ENCODE results near the gene RGS6. TPM values are rescaled to one million over a fixed set of nuclear protein-coding genes. Genes with fewer than 3 reads are reported as not detected.

The RGS6 gene
- total RNA-seq, 4 donors from 2014 or later = 0.46 to 3.7 (median 1.6) TPM

DNA sequence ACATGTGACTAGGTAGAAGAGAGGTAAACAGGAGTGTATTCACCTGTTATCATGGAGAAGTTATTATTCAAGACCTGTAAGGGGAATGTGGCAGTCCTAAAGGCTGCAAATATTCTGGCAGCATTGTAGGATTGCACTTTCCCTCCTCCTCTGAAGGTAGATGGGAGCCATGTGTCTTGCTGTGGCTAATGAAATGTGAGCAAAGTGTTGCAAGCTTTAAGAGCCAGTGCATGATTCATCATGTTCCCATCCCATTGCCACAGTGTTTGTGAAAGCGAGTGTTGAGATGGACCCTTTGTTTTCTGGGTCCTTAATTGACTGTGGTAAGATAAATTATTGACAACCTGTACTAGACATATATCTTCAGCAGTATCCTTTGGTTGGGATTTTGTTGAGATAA is 128.7 kb downstream of the RGS6 start:
- no peak overlapping the region for H3K27ac ChIP-seq
- DNase-seq (no peak), ATAC-seq (no peak)
- in situ Hi-C loops (cut with MboI; ENCODE audit: low sequenced_read_pairs in 4 of 4) (no loop called here), intact Hi-C loops (cut with DNase I; ENCODE audit: low total_unique reads) (no loop called here)
- no peaks in the 10 kb centered on the region for H3K36me3 ChIP-seq
- no peaks in the 10 kb centered on the region for H3K4me1 ChIP-seq
- H3K27me3 ChIP-seq = no peaks in the 10 kb centered on the region
- TF ChIP-seq CTCF (IDR thresholded peaks at IDR 0.05 in 4 of 5, conservative IDR thresholded peaks at IDR 0.05 in 1 of 5) (no peak), POLR2A (IDR thresholded peaks at IDR 0.05) (no peak)
- no peak overlapping the region for H3K4me3 ChIP-seq
- no peaks in the 10 kb centered on the region for H3K9me3 ChIP-seq

DNA sequence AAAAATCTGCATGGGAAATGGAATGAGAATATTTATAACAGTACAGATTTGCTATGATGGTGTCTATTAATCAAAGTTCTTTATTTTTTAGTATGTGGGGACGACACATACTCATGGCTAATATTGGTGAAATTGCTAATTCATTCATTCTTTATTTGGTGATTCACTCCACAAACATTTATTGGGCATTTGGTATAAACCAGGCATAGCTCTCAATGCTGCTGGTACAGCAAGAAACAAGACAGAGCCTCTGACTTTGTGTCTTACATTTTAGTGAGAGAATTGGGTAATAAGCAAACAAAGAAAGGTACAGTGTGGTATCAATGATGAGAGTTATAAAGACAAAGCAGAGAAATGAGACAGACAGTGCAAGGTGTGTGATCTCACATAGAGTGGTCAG is 129.5 kb downstream of the RGS6 start:
- DNase-seq (no peak), ATAC-seq (no peak)
- Histone ChIP-seq H3K9me3 (no peaks in the 10 kb centered on the region), H3K4me1 (no peaks in the 10 kb centered on the region), H3K36me3 (no peaks in the 10 kb centered on the region), H3K27me3 (no peaks in the 10 kb centered on the region), H3K4me3 (no peak overlapping the region), H3K27ac (no peak overlapping the region)
- intact Hi-C loops (cut with DNase I; ENCODE audit: low total_unique reads) = no loop called here
- TF ChIP-seq CTCF (IDR thresholded peaks at IDR 0.05 in 4 of 5, conservative IDR thresholded peaks at IDR 0.05 in 1 of 5) (no peak), POLR2A (IDR thresholded peaks at IDR 0.05) (no peak)
- in situ Hi-C loops (cut with MboI; ENCODE audit: low sequenced_read_pairs in 4 of 4) = no loop called here

DNA sequence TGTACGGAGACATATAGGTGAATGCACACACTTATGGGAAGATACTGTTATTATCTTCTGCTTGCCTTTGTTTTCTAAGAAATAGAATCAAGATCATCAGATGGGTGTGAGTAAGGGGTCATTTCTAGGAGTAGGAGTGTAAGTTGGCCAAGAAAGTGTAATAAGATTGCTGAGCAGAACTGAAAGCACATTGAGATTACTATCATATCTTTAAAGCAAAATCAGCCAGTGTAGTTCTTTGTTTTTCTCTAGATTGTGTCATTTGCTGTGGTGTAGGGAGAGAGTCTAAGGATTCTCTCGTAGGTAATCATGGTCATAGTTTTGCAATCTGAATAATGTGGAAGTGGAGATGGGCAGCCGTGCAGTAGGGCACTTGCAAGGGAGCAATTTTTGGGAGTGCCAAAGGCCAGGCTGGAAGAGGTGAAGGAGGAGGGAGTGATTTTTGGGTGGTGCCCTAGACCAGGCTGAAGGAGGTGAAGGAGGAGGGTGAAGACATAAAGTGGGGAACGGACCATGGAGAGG is 131.6 kb downstream of the RGS6 start:
- in situ Hi-C loops (cut with MboI; ENCODE audit: low sequenced_read_pairs in 4 of 4) = no loop called here
- intact Hi-C loops (cut with DNase I; ENCODE audit: low total_unique reads) = no loop called here
- DNase-seq (no peak), ATAC-seq (no peak)
- Histone ChIP-seq H3K4me1 (no peaks in the 10 kb centered on the region), H3K9me3 (no peaks in the 10 kb centered on the region), H3K27me3 (no peaks in the 10 kb centered on the region), H3K36me3 (no peaks in the 10 kb centered on the region), H3K27ac (no peak overlapping the region), H3K4me3 (no peak overlapping the region)
- TF ChIP-seq POLR2A (IDR thresholded peaks at IDR 0.05) = no peak
- no peak for TF ChIP-seq CTCF (IDR thresholded peaks at IDR 0.05 in 4 of 5, conservative IDR thresholded peaks at IDR 0.05 in 1 of 5)

DNA sequence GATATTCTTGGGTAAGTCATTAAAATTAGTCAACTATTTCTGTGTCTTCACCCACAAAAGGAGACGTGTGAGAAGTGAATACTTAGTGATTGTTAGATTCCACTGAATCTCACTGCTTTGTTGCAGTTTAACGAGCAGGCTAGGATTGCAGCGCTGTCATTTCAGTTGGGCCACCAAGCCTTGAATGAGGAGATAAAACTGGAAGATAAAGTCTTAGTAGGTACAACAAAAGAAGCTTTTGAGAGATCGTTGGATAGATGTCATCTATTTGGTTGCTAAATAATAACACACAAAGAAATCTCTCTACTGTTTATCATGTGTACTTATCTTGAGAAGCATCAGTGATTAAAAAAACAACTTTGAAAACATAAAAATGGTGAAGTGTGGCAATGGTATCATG is 132.3 kb downstream of the RGS6 start:
- Histone ChIP-seq H3K27ac (no peak overlapping the region), H3K9me3 (no peaks in the 10 kb centered on the region), H3K4me1 (no peaks in the 10 kb centered on the region), H3K36me3 (no peaks in the 10 kb centered on the region), H3K27me3 (no peaks in the 10 kb centered on the region), H3K4me3 (no peak overlapping the region)
- no peak for DNase-seq
- ATAC-seq = no peak
- TF ChIP-seq POLR2A (IDR thresholded peaks at IDR 0.05) = no peak
- TF ChIP-seq CTCF (IDR thresholded peaks at IDR 0.05 in 4 of 5, conservative IDR thresholded peaks at IDR 0.05 in 1 of 5) = no peak
- in situ Hi-C loops (cut with MboI; ENCODE audit: low sequenced_read_pairs in 4 of 4) = no loop called here
- intact Hi-C loops (cut with DNase I; ENCODE audit: low total_unique reads) = no loop called here

DNA sequence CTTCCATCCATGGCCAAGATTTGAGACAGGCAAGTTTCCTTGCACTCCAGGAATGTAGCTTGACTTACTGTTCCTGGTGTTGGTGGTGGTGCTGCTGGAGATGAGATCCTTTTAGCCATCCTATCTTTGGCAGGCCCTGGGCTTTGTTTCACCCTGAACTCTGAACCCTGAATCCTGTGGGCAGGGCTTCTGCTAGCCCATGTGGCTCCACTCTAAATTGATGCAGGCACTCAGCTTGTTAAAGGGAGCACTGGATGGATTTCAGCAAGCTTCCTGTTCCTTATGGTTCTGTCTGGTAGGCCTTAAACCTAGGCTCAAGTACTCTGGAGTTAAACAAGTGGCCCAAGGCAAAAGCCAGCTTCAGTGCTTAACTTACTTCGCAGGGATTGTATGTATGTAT is 138.2 kb downstream of the RGS6 start:
- Histone ChIP-seq H3K27ac (no peak overlapping the region), H3K27me3 (no peaks in the 10 kb centered on the region), H3K36me3 (no peaks in the 10 kb centered on the region), H3K4me3 (no peak overlapping the region), H3K9me3 (no peaks in the 10 kb centered on the region), H3K4me1 (no peaks in the 10 kb centered on the region)
- ATAC-seq = no peak
- DNase-seq = no peak
- intact Hi-C loops (cut with DNase I; ENCODE audit: low total_unique reads) (no loop called here), in situ Hi-C loops (cut with MboI; ENCODE audit: low sequenced_read_pairs in 4 of 4) (no loop called here)
- TF ChIP-seq POLR2A (IDR thresholded peaks at IDR 0.05) = no peak
- TF ChIP-seq CTCF (IDR thresholded peaks at IDR 0.05 in 4 of 5, conservative IDR thresholded peaks at IDR 0.05 in 1 of 5) = no peak

All from gastrocnemius medialis (tissue), 4 donors.